ENCODE measurements around the gene YWHAE. TPM values are rescaled to one million over a fixed set of nuclear protein-coding genes. Genes with fewer than 3 reads are reported as not detected.

Gene YWHAE
- total RNA-seq, 1 donor from 2014 or later: 1,032 TPM

DNA sequence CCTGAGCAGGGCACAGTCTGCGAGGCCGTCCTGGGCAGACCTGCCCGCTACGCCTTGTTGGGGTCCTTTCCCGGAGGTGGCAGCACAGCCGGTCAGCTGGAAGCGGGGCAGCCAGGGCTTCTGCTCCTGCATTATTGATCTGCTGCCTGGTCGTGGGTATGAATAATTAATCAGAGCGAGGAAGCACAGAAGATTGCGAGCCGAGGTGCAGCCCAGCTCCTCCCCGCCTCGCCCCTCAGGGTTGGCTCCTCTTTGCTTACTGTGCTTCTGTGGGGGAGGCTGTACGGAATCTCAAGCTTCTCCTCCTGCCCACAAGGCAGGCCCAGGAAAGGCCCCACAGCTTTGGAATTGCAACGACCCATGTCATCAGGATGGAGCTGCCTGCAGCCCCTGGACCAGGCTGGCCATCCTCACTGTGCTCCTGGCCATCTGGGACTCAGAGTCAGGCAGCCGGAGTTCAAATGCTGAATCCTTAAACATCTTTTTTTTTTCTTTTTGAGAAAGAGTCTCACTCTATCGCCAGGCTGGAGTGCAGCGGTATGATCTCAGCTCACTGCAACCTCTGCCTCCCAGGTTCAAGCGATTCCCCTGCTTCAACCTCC, 95.0 kb downstream of the YWHAE start:
- Histone ChIP-seq H3K4me3 (ENCODE audit: low read depth, low read length) (no peak overlapping the region), H3K36me3 (ENCODE audit: control insufficient read depth, insufficient read depth, low read length) (no peaks in the 10 kb centered on the region)

DNA sequence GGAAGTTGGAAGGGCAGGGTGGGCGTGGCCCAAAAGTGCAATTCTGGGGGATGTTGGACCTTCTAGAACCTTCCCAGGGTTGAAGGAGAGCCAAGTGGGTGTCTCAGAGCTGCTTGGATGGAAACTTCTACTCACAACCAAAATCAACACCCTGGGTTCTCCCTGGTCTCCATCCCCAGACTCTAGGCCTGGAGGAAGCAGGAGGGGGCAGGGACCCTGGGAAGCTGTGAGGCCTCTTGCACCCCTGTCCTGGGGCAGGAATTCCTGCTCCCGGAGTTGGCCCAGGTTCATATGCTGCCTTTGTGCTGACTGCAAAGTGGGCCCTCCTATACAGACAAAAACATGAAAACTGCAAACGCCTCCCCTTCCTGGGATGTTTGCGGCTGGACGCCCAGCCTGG, 95.5 kb downstream of the YWHAE start:
- peaks cover 28% of the 10 kb centered on the region for H3K27me3 ChIP-seq (ENCODE audit: control insufficient read depth, insufficient read depth, low read length)
- no peak for DNase-seq (ENCODE audit: low read depth)
- no peaks in the 10 kb centered on the region for H3K36me3 ChIP-seq (ENCODE audit: control insufficient read depth, insufficient read depth, low read length)
- no peak overlapping the region for H3K4me3 ChIP-seq (ENCODE audit: low read depth, low read length)
- TF ChIP-seq CTCF (IDR thresholded peaks at IDR 0.05; ENCODE audit: insufficient read depth, low read length, poor library complexity, severe bottlenecking): no peak

More for the DNA sequence above, 95.0 kb downstream of the YWHAE start:
- H3K27me3 ChIP-seq (ENCODE audit: control insufficient read depth, insufficient read depth, low read length): peaks cover 24% of the 10 kb centered on the region
- TF ChIP-seq CTCF (IDR thresholded peaks at IDR 0.05; ENCODE audit: insufficient read depth, low read length, poor library complexity, severe bottlenecking): no peak
- DNase-seq (ENCODE audit: low read depth): no peak

DNA sequence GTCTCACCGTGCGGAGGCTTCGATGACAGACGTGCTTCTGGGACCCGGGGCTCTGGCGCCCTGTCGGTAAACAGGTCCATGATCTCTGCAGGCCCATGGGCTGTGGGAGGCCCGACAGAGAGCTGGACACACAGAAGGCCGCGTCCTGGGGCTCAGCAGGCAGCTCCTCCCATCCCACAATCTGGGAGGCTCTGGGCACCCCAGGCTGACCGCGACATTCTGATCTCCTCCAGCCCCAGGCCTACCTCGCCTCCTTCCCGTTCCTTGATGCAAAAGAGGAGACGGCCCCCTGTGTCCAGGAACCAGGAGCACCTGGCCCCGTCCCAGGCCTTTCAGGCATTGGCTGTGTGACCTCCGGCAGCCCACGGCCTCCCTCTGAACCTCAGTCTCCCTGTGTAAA, 97.3 kb downstream of the YWHAE start:
- Histone ChIP-seq H3K36me3 (ENCODE audit: control insufficient read depth, insufficient read depth, low read length) (no peaks in the 10 kb centered on the region), H3K27me3 (ENCODE audit: control insufficient read depth, insufficient read depth, low read length) (peaks cover 45% of the 10 kb centered on the region), H3K4me3 (ENCODE audit: low read depth, low read length) (no peak overlapping the region)
- DNase-seq (ENCODE audit: low read depth): no peak
- no peak for TF ChIP-seq CTCF (IDR thresholded peaks at IDR 0.05; ENCODE audit: insufficient read depth, low read length, poor library complexity, severe bottlenecking)

DNA sequence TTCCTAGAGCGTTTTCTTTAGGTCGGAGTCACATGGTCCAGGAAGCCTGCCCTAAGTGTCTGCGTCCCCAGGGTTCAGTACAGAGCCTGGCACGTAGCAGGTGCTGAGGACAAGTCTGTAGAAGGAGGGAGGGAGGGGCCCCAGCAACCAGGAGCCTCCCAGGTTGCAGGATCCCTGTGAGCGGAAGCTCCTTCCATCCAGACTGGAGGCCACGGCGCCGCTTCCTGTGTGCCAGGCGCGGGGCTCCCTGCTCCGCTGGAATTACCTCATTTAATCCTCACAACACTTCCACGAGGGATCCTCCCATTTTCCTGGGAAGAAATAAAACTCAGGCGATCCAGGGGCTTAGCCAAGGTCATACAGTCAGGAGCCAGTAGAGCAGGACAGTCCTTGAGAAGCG, 98.5 kb downstream of the YWHAE start:
- no peak for TF ChIP-seq CTCF (IDR thresholded peaks at IDR 0.05; ENCODE audit: insufficient read depth, low read length, poor library complexity, severe bottlenecking)
- peaks cover 53% of the 10 kb centered on the region for H3K27me3 ChIP-seq (ENCODE audit: control insufficient read depth, insufficient read depth, low read length)
- no peak for DNase-seq (ENCODE audit: low read depth)
- no peak overlapping the region for H3K4me3 ChIP-seq (ENCODE audit: low read depth, low read length)
- H3K36me3 ChIP-seq (ENCODE audit: control insufficient read depth, insufficient read depth, low read length): no peaks in the 10 kb centered on the region

DNA sequence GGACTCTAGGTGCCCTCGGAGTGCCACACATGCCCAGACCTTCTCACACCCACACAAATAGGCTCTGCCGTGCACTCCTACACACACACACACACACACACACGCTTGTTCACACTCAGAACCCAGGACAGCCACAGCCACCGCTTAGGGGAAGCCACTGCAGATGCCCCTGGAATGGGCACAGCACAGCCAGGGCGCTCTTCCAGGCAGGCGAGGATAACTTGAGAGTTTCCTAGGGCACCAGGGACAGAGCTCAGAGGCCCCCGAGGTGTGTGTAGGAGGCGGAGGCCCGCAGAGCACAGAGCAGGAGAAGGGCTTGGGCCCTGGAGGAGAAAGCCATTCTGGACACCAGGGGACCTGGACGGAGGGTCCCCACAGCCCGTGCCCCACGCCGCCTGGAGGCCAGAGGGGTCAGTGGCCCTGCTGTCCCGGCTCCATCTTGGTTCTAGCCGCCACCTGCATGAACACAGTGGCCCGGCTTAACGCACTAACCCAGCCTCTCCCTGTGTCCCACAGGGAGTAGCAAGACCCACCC, 99.6 kb downstream of the YWHAE start:
- no peaks in the 10 kb centered on the region for H3K36me3 ChIP-seq (ENCODE audit: control insufficient read depth, insufficient read depth, low read length)
- no peak for DNase-seq (ENCODE audit: low read depth)
- peaks cover 51% of the 10 kb centered on the region for H3K27me3 ChIP-seq (ENCODE audit: control insufficient read depth, insufficient read depth, low read length)
- no peak overlapping the region for H3K4me3 ChIP-seq (ENCODE audit: low read depth, low read length)
- no peak for TF ChIP-seq CTCF (IDR thresholded peaks at IDR 0.05; ENCODE audit: insufficient read depth, low read length, poor library complexity, severe bottlenecking)

Measured in kidney epithelial cell (primary cell).